22Rv1 (cell line): ENCODE results near the gene ANKRD60.

Experiments
- ZFX ChIP-seq: fragments of 450-650 bp; IDR thresholded peaks from 2 replicates; pipeline ENCODE4 v1.6.1; 2017; ENCODE audit warnings: antibody characterized with exemption, borderline replicate concordance
- TF ChIP-seq, protein P1 (sequence below): fragments of 450-650 bp; IDR thresholded peaks from 2 replicates; pipeline ENCODE4 v1.5.1; 2017; ENCODE audit warnings: mild to moderate bottlenecking

- TF ChIP-seq, protein P1, sequence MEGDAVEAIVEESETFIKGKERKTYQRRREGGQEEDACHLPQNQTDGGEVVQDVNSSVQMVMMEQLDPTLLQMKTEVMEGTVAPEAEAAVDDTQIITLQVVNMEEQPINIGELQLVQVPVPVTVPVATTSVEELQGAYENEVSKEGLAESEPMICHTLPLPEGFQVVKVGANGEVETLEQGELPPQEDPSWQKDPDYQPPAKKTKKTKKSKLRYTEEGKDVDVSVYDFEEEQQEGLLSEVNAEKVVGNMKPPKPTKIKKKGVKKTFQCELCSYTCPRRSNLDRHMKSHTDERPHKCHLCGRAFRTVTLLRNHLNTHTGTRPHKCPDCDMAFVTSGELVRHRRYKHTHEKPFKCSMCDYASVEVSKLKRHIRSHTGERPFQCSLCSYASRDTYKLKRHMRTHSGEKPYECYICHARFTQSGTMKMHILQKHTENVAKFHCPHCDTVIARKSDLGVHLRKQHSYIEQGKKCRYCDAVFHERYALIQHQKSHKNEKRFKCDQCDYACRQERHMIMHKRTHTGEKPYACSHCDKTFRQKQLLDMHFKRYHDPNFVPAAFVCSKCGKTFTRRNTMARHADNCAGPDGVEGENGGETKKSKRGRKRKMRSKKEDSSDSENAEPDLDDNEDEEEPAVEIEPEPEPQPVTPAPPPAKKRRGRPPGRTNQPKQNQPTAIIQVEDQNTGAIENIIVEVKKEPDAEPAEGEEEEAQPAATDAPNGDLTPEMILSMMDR, result no peak
- TF ChIP-seq ZFX, result no peak
Measured at GRCh38 chr20:58223358-58223941, 5.0 kb downstream of the ANKRD60 start.
